Measurements from ENCODE around the gene LDB3.

Gene LDB3

DNA sequence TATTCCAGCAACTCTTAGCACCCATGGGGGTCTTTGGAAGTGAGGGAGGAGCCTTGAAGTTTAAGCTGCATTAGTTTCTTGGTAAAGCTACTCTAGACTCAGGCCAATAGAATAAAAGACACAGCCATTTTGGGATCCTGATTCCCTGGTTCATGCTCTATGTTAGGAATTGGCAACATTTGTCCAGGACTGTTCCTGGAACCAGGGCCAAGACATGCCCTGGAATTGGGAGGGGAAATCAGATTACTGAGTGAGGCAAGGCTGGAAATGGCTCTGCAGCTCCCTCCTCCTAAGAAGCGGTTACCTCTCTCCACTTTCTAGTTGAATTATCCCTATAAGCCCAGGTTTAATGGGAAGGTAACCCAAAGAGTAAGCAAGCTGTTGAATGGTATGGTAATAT lies 73.9 kb downstream of the LDB3 start:
- Histone ChIP-seq H4K20me1 (ENCODE audit: insufficient read depth, low read length) (no peaks in the 10 kb centered on the region), H3K36me3 (ENCODE audit: insufficient read depth, low read length) (no peaks in the 10 kb centered on the region), H3K4me2 (ENCODE audit: insufficient read depth, low read length) (no peak overlapping the region), H3K27ac (ENCODE audit: low read length) (no peak overlapping the region), H3K79me2 (ENCODE audit: insufficient read depth, low read length) (no peaks in the 10 kb centered on the region), H3K9ac (ENCODE audit: low read depth, low read length) (no peak overlapping the region), H3K4me3 (ENCODE audit: low read depth in 1 of 2, low read length in 2 of 2) (no peak overlapping the region), H3K9me3 (ENCODE audit: insufficient read depth, low read length, severe bottlenecking) (no peaks in the 10 kb centered on the region), H2AFZ (ENCODE audit: low read depth, low read length) (no peak overlapping the region), H3K4me1 (ENCODE audit: insufficient read depth, low read length) (no peaks in the 10 kb centered on the region), H3K27me3 (ENCODE audit: insufficient read depth, low read length, poor library complexity) (no peaks in the 10 kb centered on the region)
- DNase-seq (no peak), ATAC-seq (ENCODE audit: insufficient read depth, low read depth) (no peak)
- no peak for TF ChIP-seq EZH2 (IDR thresholded peaks at IDR 0.05; ENCODE audit: borderline replicate concordance, low read depth, low read length, severe bottlenecking)
- no peak for TF ChIP-seq CTCF (IDR thresholded peaks at IDR 0.05; ENCODE audit: borderline replicate concordance, extremely low read depth, low read length, poor library complexity, severe bottlenecking)

- ATAC-seq (ENCODE audit: insufficient read depth, low read depth) (no peak), DNase-seq (no peak)
- H3K36me3 ChIP-seq (ENCODE audit: insufficient read depth, low read length), result no peaks in the 10 kb centered on the region
- no peaks in the 10 kb centered on the region for H3K4me1 ChIP-seq (ENCODE audit: insufficient read depth, low read length)
- H3K9ac ChIP-seq (ENCODE audit: low read depth, low read length), result no peak overlapping the region
- no peaks in the 10 kb centered on the region for H4K20me1 ChIP-seq (ENCODE audit: insufficient read depth, low read length)
- no peaks in the 10 kb centered on the region for H3K27me3 ChIP-seq (ENCODE audit: insufficient read depth, low read length, poor library complexity)
- no peaks in the 10 kb centered on the region for H3K9me3 ChIP-seq (ENCODE audit: insufficient read depth, low read length, severe bottlenecking)
- H3K4me3 ChIP-seq (ENCODE audit: low read depth in 1 of 2, low read length in 2 of 2), result no peak overlapping the region
- no peak overlapping the region for H2AFZ ChIP-seq (ENCODE audit: low read depth, low read length)
- no peaks in the 10 kb centered on the region for H3K79me2 ChIP-seq (ENCODE audit: insufficient read depth, low read length)
- no peak overlapping the region for H3K4me2 ChIP-seq (ENCODE audit: insufficient read depth, low read length)
- no peak overlapping the region for H3K27ac ChIP-seq (ENCODE audit: low read length)
- no peak for TF ChIP-seq EZH2 (IDR thresholded peaks at IDR 0.05; ENCODE audit: borderline replicate concordance, low read depth, low read length, severe bottlenecking)
- TF ChIP-seq CTCF (IDR thresholded peaks at IDR 0.05; ENCODE audit: borderline replicate concordance, extremely low read depth, low read length, poor library complexity, severe bottlenecking), result no peak
Measured at GRCh38 chr10:86744067-86744725, 75.9 kb downstream of the LDB3 start.

DNA sequence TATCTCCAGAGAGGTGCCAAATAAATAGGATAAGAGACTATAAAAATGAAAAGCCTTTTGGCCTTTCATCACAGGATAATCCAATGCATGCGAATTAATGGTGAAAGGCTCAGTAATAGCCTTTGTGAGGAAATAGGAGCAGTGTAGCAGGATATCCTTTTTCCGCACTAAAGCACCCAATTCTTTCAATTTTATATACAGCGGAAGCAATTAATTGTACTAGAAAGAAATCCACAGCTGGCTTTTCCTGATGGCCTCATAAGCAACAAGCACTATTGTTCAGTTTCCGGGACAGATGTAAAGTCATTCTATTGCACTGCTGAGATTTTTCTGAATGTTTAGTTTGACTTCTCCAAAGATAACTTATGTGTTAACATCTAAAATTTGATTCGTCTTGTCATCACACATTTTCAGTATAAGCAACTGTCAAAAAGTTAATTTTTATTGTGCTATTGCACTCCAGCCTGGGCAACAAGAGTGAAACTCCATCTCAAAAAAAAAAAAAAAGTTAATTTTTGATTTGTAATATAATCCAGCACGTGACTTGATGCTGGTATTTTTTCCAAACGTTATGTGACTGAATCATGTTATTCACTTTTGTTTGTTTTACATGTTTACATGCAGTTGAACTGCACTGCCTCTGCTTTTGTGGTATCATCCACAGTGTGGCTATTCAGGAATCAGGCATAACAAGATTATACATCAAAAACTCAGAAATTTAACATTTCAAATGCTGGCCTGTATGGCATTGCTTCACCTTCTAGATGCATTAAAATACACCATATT lies 79.7 kb downstream of the LDB3 start:
- no peaks in the 10 kb centered on the region for H3K79me2 ChIP-seq (ENCODE audit: insufficient read depth, low read length)
- DNase-seq (no peak), ATAC-seq (ENCODE audit: insufficient read depth, low read depth) (no peak)
- H4K20me1 ChIP-seq (ENCODE audit: insufficient read depth, low read length), result no peaks in the 10 kb centered on the region
- no peak overlapping the region for H3K4me2 ChIP-seq (ENCODE audit: insufficient read depth, low read length)
- H3K4me1 ChIP-seq (ENCODE audit: insufficient read depth, low read length), result no peaks in the 10 kb centered on the region
- no peak overlapping the region for H3K4me3 ChIP-seq (ENCODE audit: low read depth in 1 of 2, low read length in 2 of 2)
- TF ChIP-seq EZH2 (IDR thresholded peaks at IDR 0.05; ENCODE audit: borderline replicate concordance, low read depth, low read length, severe bottlenecking) (no peak), CTCF (IDR thresholded peaks at IDR 0.05; ENCODE audit: borderline replicate concordance, extremely low read depth, low read length, poor library complexity, severe bottlenecking) (no peak)
- no peak overlapping the region for H3K27ac ChIP-seq (ENCODE audit: low read length)
- H2AFZ ChIP-seq (ENCODE audit: low read depth, low read length), result no peak overlapping the region
- H3K9me3 ChIP-seq (ENCODE audit: insufficient read depth, low read length, severe bottlenecking), result no peaks in the 10 kb centered on the region
- no peaks in the 10 kb centered on the region for H3K27me3 ChIP-seq (ENCODE audit: insufficient read depth, low read length, poor library complexity)
- H3K36me3 ChIP-seq (ENCODE audit: insufficient read depth, low read length), result no peaks in the 10 kb centered on the region
- no peak overlapping the region for H3K9ac ChIP-seq (ENCODE audit: low read depth, low read length)
